Right renal cortex interstitium (tissue), 3 donors: ENCODE results near the gene TNFRSF1A. TPM values are rescaled to one million over a fixed set of nuclear protein-coding genes. Genes with fewer than 3 reads are reported as not detected.

ENCODE experiments used
- DNase-seq, 3 donors: peaks; one replicate each; pipeline ENCODE4 v3.0.0-alpha.2; 2013; ENCODE audit warnings: low read depth in 3 of 3, low spot score in 2 of 3
- polyA plus RNA-seq, 3 donors: library from polyadenylated mRNA; unstranded; fragments of 120-200 nt; gene quantifications; one replicate each; pipeline ENCODE4 v1.2.1, GENCODE V29; 2013; ENCODE audit not compliant: insufficient read length in 3 of 3

TNFRSF1A gene
- polyA plus RNA-seq, 3 donors: 86.6 to 103 (median 101) TPM

DNA sequence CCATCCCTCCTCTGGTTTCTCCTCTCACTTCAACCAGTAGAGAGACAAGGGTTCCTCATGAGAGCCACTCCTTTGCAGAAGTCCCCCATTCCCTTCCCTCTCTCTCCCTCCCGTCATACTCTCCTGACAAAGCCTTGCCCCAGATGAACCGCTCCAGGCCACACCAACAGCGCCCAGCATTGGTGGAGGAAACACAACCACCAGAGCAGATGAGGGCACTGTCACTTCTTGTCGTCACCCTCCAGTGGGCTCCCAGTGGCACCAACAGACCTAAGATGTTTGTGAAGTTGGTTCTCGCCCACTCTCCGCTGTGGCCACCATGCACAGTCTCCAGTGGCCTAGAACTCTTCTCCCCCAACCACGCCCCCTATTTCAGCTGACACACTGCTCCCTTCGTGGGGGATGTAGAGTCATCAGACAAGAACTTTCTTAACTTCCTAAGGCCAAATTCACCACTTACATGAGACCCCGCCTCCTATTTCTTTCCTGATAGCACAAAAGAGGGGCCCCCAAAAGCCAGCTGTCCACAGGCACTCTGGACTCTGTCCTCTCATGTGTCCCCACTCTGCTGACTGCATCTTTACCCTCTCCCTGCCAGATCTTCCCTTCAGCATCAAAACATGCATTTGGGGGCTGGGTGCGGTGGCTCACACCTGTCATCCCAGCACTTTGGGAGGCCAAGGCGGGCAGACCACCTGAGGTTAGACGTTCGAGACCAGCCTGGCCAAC is 60.6 kb downstream of the TNFRSF1A start:
- DNase-seq: no peak

DNA sequence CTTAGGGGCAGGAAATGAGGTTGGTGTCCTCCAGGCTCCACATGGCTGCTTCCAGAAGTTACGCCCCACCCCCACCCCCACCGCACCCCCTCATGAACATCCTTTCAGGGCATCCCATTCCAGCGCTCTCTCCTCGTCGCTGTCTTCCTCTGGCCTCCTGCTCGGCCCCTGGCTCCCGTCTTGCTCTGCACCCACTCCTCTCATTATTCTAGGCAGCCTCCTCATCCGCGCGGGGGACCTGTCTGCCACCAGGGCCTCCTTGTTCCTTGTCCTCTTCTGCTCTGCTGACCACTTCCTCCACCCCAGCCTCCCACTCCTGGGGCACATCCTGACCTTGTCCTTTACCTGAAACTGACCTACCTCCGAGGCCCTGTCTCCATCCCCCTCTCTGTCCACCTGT is 61.2 kb downstream of the TNFRSF1A start:
- DNase-seq: no peak

GRCh38 chr12:6280053-6280469 is 61.8 kb downstream of the TNFRSF1A start:
- DNase-seq: no peak

DNA sequence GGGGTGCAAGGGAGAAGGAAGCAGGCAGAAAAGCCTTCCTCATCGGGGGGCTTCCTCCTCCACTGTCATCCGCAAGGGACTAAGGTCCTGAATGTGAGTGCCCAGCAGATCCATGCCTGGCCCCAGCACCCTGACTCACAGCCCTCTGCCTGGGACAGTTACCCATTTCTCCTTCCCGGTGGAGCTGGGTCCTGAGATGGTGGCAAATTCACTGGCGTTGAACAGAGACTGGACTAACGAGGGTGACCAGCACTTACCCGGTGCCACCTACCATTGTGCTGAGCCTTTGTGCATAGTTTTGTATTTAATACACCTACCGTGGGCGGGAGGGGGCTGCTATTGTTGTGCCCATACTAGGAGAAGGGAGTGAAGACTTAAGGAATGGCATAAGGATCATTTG is 62.2 kb downstream of the TNFRSF1A start:
- DNase-seq: no peak

DNA sequence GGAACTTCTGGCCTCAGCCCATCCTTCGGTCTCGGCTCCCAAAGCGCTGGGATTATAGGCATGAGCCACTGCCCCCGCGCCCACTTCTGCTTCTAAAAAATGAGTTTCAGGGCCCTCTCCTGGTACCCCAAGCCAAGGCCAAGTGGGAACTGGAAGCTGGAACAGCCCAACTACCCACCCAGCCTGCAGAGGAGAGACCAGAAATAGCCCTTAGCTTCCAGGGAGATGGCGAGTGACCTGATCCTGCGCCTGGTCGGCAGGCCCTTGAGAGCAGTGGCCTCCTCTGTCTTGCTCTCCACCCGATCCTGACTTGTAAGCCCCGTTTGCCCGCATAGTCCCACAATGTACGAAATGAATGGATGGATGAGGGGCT is 62.6 kb downstream of the TNFRSF1A start:
- DNase-seq: no peak

Other genes starting within 250 kb of the TNFRSF1A start
- gene VWF, start 217.4 kb downstream of the TNFRSF1A start, polyA plus RNA-seq: 10 to 100 TPM in 1 of 3 donors, 1 to 10 TPM in 2; 7.4 to 12.5 (median 9.5) TPM
- gene CD9, start 141.7 kb downstream of the TNFRSF1A start, polyA plus RNA-seq: 100 to 1,000 TPM; 173 to 215 (median 209) TPM
- gene PLEKHG6, start 31.4 kb downstream of the TNFRSF1A start, polyA plus RNA-seq: 1 to 10 TPM; 3.1 to 3.8 (median 3.1) TPM
- 10 to 100 TPM; 68.1 to 74.0 (median 70.4) TPM for gene SCNN1A, start 33.5 kb upstream of the TNFRSF1A start, polyA plus RNA-seq
- 10 to 100 TPM; 54.1 to 59.7 (median 57.7) TPM for gene LTBR, start 42.1 kb upstream of the TNFRSF1A start, polyA plus RNA-seq
- under 1 TPM; 0.31 to 0.98 (median 0.85) TPM for gene CD27, start 102.9 kb upstream of the TNFRSF1A start, polyA plus RNA-seq
- 10 to 100 TPM; 13.5 to 23.0 (median 20.5) TPM for gene TAPBPL, start 110.0 kb upstream of the TNFRSF1A start, polyA plus RNA-seq
- gene VAMP1, start 128.6 kb upstream of the TNFRSF1A start, polyA plus RNA-seq: 10 to 100 TPM in 1 of 3 donors, 1 to 10 TPM in 2; 5.8 to 12.7 (median 9.0) TPM
- gene MRPL51, start 151.2 kb upstream of the TNFRSF1A start, polyA plus RNA-seq: 100 to 1,000 TPM; 191 to 204 (median 196) TPM
- gene NCAPD2, start 152.0 kb upstream of the TNFRSF1A start, polyA plus RNA-seq: 10 to 100 TPM; 53.5 to 57.1 (median 56.0) TPM
- gene GAPDH, start 192.4 kb upstream of the TNFRSF1A start, polyA plus RNA-seq: 1,000 to 10,000 TPM; 1,949 to 2,148 (median 2,005) TPM
- gene IFFO1, start 214.0 kb upstream of the TNFRSF1A start, polyA plus RNA-seq: 10 to 100 TPM; 10.2 to 12.2 (median 11.9) TPM
- 10 to 100 TPM; 22.2 to 24.5 (median 24.4) TPM for gene NOP2, start 226.2 kb upstream of the TNFRSF1A start, polyA plus RNA-seq